Measurements from ENCODE around the gene PLXNA1.

- TF ChIP-seq CTCF (IDR thresholded peaks at IDR 0.05; ENCODE audit: insufficient read depth, low read length) (no peak), REST (IDR thresholded peaks at IDR 0.05; ENCODE audit: insufficient replicate concordance, low read depth) (no peak), POLR2AphosphoS5 (IDR thresholded peaks at IDR 0.05; ENCODE audit: low read depth) (no peak), GABPA (IDR thresholded peaks at IDR 0.05; ENCODE audit: low read depth) (no peak), SPI1 (IDR thresholded peaks at IDR 0.05; ENCODE audit: borderline replicate concordance, low read depth) (no peak)
Measured at GRCh38 chr3:126955004-126955790, 27.7 kb upstream of the PLXNA1 start.

All from HL-60 (cell line).